ENCODE results near the gene ZSWIM6.

ZSWIM6 gene

GRCh38 chr5:61353293-61353692 is 21.2 kb downstream of the ZSWIM6 start:
- Histone ChIP-seq H3K27ac (ENCODE audit: low read depth, low read length, poor library complexity, severe bottlenecking) (no peak overlapping the region), H3K4me3 (ENCODE audit: low read depth, low read length, poor library complexity, severe bottlenecking) (no peak overlapping the region), H4K20me1 (ENCODE audit: insufficient read depth, low read length) (no peaks in the 10 kb centered on the region), H3K36me3 (ENCODE audit: insufficient read depth, low read length) (no peaks in the 10 kb centered on the region), H3K79me2 (ENCODE audit: insufficient read depth, low read length) (no peaks in the 10 kb centered on the region), H3K9ac (ENCODE audit: low read length) (no peak overlapping the region), H3K9me3 (ENCODE audit: low read length) (peaks cover 4% of the 10 kb centered on the region; the same call in 1 of the 2 replicates), H3K4me1 (ENCODE audit: insufficient read depth, low read length, severe bottlenecking) (no peaks in the 10 kb centered on the region), H3K9me2 (ENCODE audit: low read depth, low read length) (no peaks in the 10 kb centered on the region), H3K27me3 (ENCODE audit: insufficient read depth, low read length) (no peaks in the 10 kb centered on the region), H2AFZ (ENCODE audit: low read length) (no peak overlapping the region), H3K4me2 (ENCODE audit: low read length) (no peak overlapping the region), H3F3A (ENCODE audit: insufficient read depth, low read length) (no peaks in the 10 kb centered on the region)
- no peak for TF ChIP-seq CTCF (IDR thresholded peaks at IDR 0.05; ENCODE audit: low read length)
- no peak for TF ChIP-seq EZH2 (IDR thresholded peaks at IDR 0.05; ENCODE audit: borderline replicate concordance, low read length)

GRCh38 chr5:61354199-61354598 is 22.1 kb downstream of the ZSWIM6 start:
- H3K4me1 ChIP-seq (ENCODE audit: insufficient read depth, low read length, severe bottlenecking), result no peaks in the 10 kb centered on the region
- no peak overlapping the region for H3K9ac ChIP-seq (ENCODE audit: low read length)
- peaks cover 5% of the 10 kb centered on the region; the same call in 1 of the 2 replicates for H3K9me3 ChIP-seq (ENCODE audit: low read length)
- no peaks in the 10 kb centered on the region for H3K27me3 ChIP-seq (ENCODE audit: insufficient read depth, low read length)
- H3K4me3 ChIP-seq (ENCODE audit: low read depth, low read length, poor library complexity, severe bottlenecking), result no peak overlapping the region
- no peaks in the 10 kb centered on the region for H3K36me3 ChIP-seq (ENCODE audit: insufficient read depth, low read length)
- TF ChIP-seq EZH2 (IDR thresholded peaks at IDR 0.05; ENCODE audit: borderline replicate concordance, low read length), result no peak
- no peak for TF ChIP-seq CTCF (IDR thresholded peaks at IDR 0.05; ENCODE audit: low read length)
- H2AFZ ChIP-seq (ENCODE audit: low read length), result no peak overlapping the region
- H3K79me2 ChIP-seq (ENCODE audit: insufficient read depth, low read length), result no peaks in the 10 kb centered on the region
- no peaks in the 10 kb centered on the region for H4K20me1 ChIP-seq (ENCODE audit: insufficient read depth, low read length)
- no peaks in the 10 kb centered on the region for H3K9me2 ChIP-seq (ENCODE audit: low read depth, low read length)
- no peak overlapping the region for H3K27ac ChIP-seq (ENCODE audit: low read depth, low read length, poor library complexity, severe bottlenecking)
- no peaks in the 10 kb centered on the region for H3F3A ChIP-seq (ENCODE audit: insufficient read depth, low read length)
- no peak overlapping the region for H3K4me2 ChIP-seq (ENCODE audit: low read length)

GRCh38 chr5:61357745-61358144 is 25.7 kb downstream of the ZSWIM6 start:
- no peaks in the 10 kb centered on the region for H3K27me3 ChIP-seq (ENCODE audit: insufficient read depth, low read length)

More at GRCh38 chr5:61357745-61358144, 25.7 kb downstream of the ZSWIM6 start:
- Histone ChIP-seq H2AFZ (ENCODE audit: low read length) (no peak overlapping the region), H3F3A (ENCODE audit: insufficient read depth, low read length) (no peaks in the 10 kb centered on the region), H3K4me2 (ENCODE audit: low read length) (no peak overlapping the region), H3K4me1 (ENCODE audit: insufficient read depth, low read length, severe bottlenecking) (no peaks in the 10 kb centered on the region), H4K20me1 (ENCODE audit: insufficient read depth, low read length) (no peaks in the 10 kb centered on the region), H3K9me2 (ENCODE audit: low read depth, low read length) (no peaks in the 10 kb centered on the region), H3K36me3 (ENCODE audit: insufficient read depth, low read length) (no peaks in the 10 kb centered on the region), H3K4me3 (ENCODE audit: low read depth, low read length, poor library complexity, severe bottlenecking) (no peak overlapping the region), H3K9ac (ENCODE audit: low read length) (no peak overlapping the region), H3K27ac (ENCODE audit: low read depth, low read length, poor library complexity, severe bottlenecking) (no peak overlapping the region), H3K79me2 (ENCODE audit: insufficient read depth, low read length) (no peaks in the 10 kb centered on the region), H3K9me3 (ENCODE audit: low read length) (peaks cover 5% of the 10 kb centered on the region; the same call in 1 of the 2 replicates)
- TF ChIP-seq CTCF (IDR thresholded peaks at IDR 0.05; ENCODE audit: low read length) (peak; percentile 41), EZH2 (IDR thresholded peaks at IDR 0.05; ENCODE audit: borderline replicate concordance, low read length) (no peak)
